HS-5 (cell line): ENCODE measurements around the gene EAPP.
"Not testable (repeated sequence)": the region's sequence is repeated elsewhere in the genome, so short reads cannot be mapped to it uniquely, and the experiment has no call there.

Experiments
- DNase-seq: peaks from one replicate; pipeline ENCODE4 v3.0.0-alpha.2; 2012; ENCODE audit warnings: low read depth

EAPP gene

GRCh38 chr14:34539407-34540180 lies at the start of gene EAPP:
Gene EAPP, minus strand, starts transcription at chr14:34539701. Its CDS starts 73 bp downstream, at chr14:34539628.
- DNase-seq: peak; percentile 76

- DNase-seq: no peak
Observed at GRCh38 chr14:34583525-34583924, 44.0 kb upstream of the EAPP start.

GRCh38 chr14:34582117-34582680 lies 42.7 kb upstream of the EAPP start:
- no peak for DNase-seq

- DNase-seq: no peak
Observed at GRCh38 chr14:34580381-34580780, 40.9 kb upstream of the EAPP start.

- DNase-seq: no peak
Observed at GRCh38 chr14:34571771-34572170, 32.3 kb upstream of the EAPP start.

GRCh38 chr14:34569750-34570149 lies 30.2 kb upstream of the EAPP start:
- DNase-seq: no peak

- no peak for DNase-seq
Observed at GRCh38 chr14:34568803-34569202, 29.3 kb upstream of the EAPP start.

GRCh38 chr14:34562776-34563150 lies 23.3 kb upstream of the EAPP start:
- no peak for DNase-seq

- DNase-seq: not testable (repeated sequence)
Observed at GRCh38 chr14:34562037-34562775, 22.7 kb upstream of the EAPP start.

- not testable (repeated sequence) for DNase-seq
Observed at GRCh38 chr14:34556498-34556829, 17.0 kb upstream of the EAPP start.

- DNase-seq: not testable (repeated sequence)
Observed at GRCh38 chr14:34555583-34556497, 16.3 kb upstream of the EAPP start.

GRCh38 chr14:34554540-34555250 lies 15.2 kb upstream of the EAPP start:
- no peak for DNase-seq

- DNase-seq: not testable (repeated sequence)
Observed at GRCh38 chr14:34549276-34549966, 9.9 kb upstream of the EAPP start.

- no peak for DNase-seq
Observed at GRCh38 chr14:34548472-34548981, 9.0 kb upstream of the EAPP start.

GRCh38 chr14:34547136-34547520 lies 7.6 kb upstream of the EAPP start:
- not testable (repeated sequence) for DNase-seq

GRCh38 chr14:34546272-34547135 lies 7.0 kb upstream of the EAPP start:
- not testable (repeated sequence) for DNase-seq

- DNase-seq: not testable (repeated sequence)
Observed at GRCh38 chr14:34540181-34541059, 919 bp upstream of the EAPP start.

- no peak for DNase-seq
Observed at GRCh38 chr14:34538871-34539406, 562 bp downstream of the EAPP start.
